ENCODE measurements around the gene PHF14. TPM values are rescaled to one million over a fixed set of nuclear protein-coding genes. Genes with fewer than 3 reads are reported as not detected.

The PHF14 gene
- total and polyA plus RNA-seq, 8 donors: 10.8 to 23.5 (median 15.3) TPM

GRCh38 chr7:11161499-11161898 is 187.8 kb downstream of the PHF14 start:
- Histone ChIP-seq H3K4me3 (no peak overlapping the region), H3K9me3 (no peaks in the 10 kb centered on the region), H3K27me3 (no peaks in the 10 kb centered on the region), H3K4me1 (no peaks in the 10 kb centered on the region), H3K27ac (no peak overlapping the region), H3K36me3 (no peaks in the 10 kb centered on the region)
- FAIRE-seq (peak; percentile 98), DNase-seq (no peak), ATAC-seq (no peak)
- TF ChIP-seq CTCF (IDR thresholded peaks at IDR 0.05): no peak
- WGBS, 2 donors: 98 to 100% methylated on average over 1 of the region's 1 CpG
- intact Hi-C loops (cut with DNase I): no loop called here

GRCh38 chr7:11163220-11163619 is 189.5 kb downstream of the PHF14 start:
- 99 to 100% methylated on average over 1 of the region's 1 CpG for WGBS, 2 donors
- FAIRE-seq: no peak
- H3K4me3 ChIP-seq: no peak overlapping the region

GRCh38 chr7:11166051-11166450 is 192.4 kb downstream of the PHF14 start:
- no peaks in the 10 kb centered on the region for H3K36me3 ChIP-seq
- no peaks in the 10 kb centered on the region for H3K27me3 ChIP-seq
- no peak for ATAC-seq
- WGBS, 2 donors: 52 to 57% methylated on average over 1 of the region's 1 CpG
- H3K4me1 ChIP-seq: no peaks in the 10 kb centered on the region
- no peak for FAIRE-seq
- no peak overlapping the region for H3K4me3 ChIP-seq
- no peaks in the 10 kb centered on the region for H3K9me3 ChIP-seq
- DNase-seq: no peak
- H3K27ac ChIP-seq: no peak overlapping the region
- intact Hi-C loops (cut with DNase I): no loop called here
- no peak for TF ChIP-seq CTCF (IDR thresholded peaks at IDR 0.05)

More at GRCh38 chr7:11163220-11163619, 189.5 kb downstream of the PHF14 start:
- TF ChIP-seq CTCF (IDR thresholded peaks at IDR 0.05): no peak
- no peaks in the 10 kb centered on the region for H3K9me3 ChIP-seq
- H3K27ac ChIP-seq: no peak overlapping the region
- H3K36me3 ChIP-seq: no peaks in the 10 kb centered on the region
- intact Hi-C loops (cut with DNase I): no loop called here
- DNase-seq (no peak), ATAC-seq (no peak)
- H3K4me1 ChIP-seq: no peaks in the 10 kb centered on the region
- H3K27me3 ChIP-seq: no peaks in the 10 kb centered on the region

GRCh38 chr7:11168650-11169170 is 195.0 kb downstream of the PHF14 start:
- intact Hi-C loops (cut with DNase I): no loop called here
- FAIRE-seq (no peak), DNase-seq (no peak), ATAC-seq (no peak)
- H3K9me3 ChIP-seq: no peaks in the 10 kb centered on the region
- no peaks in the 10 kb centered on the region for H3K4me1 ChIP-seq
- 83 to 92% methylated on average over 1 of the region's 1 CpG for WGBS, 2 donors
- H3K4me3 ChIP-seq: no peak overlapping the region
- no peak for TF ChIP-seq CTCF (IDR thresholded peaks at IDR 0.05)
- H3K27ac ChIP-seq: no peak overlapping the region
- H3K27me3 ChIP-seq: no peaks in the 10 kb centered on the region
- no peaks in the 10 kb centered on the region for H3K36me3 ChIP-seq

- H3K36me3 ChIP-seq: no peaks in the 10 kb centered on the region
- no peak for DNase-seq
Observed at GRCh38 chr7:11170175-11170574, 196.5 kb downstream of the PHF14 start.

More at GRCh38 chr7:11170175-11170574, 196.5 kb downstream of the PHF14 start:
- Histone ChIP-seq H3K4me1 (no peaks in the 10 kb centered on the region), H3K9me3 (no peaks in the 10 kb centered on the region), H3K27ac (no peak overlapping the region), H3K4me3 (no peak overlapping the region), H3K27me3 (no peaks in the 10 kb centered on the region)
- 61 to 63% methylated on average over 2 of the region's 2 CpGs for WGBS, 2 donors
- ATAC-seq (peak in 2 of 4 donors; percentile 24 to 49), FAIRE-seq (no peak)
- no peak for TF ChIP-seq CTCF (IDR thresholded peaks at IDR 0.05)
- intact Hi-C loops (cut with DNase I): no loop called here

Data from pancreas (tissue), 10 donors.